IMR-90 (cell line): ENCODE data around the gene GRK5. TPM values are rescaled to one million over a fixed set of nuclear protein-coding genes. Genes with fewer than 3 reads are reported as not detected.

ENCODE experiments used
- ATAC-seq: fragments of 200-7000 bp; cut with Tn5 transposase; 2 replicates; pipeline ENCODE4 v1.9.1; 2020; ENCODE audit warnings: low read depth, mild to moderate bottlenecking, moderate library complexity
- BruUV-seq: library from RNA; stranded (reverse); fragments of 400-500 nt; replicated peaks from 2 replicates; lab custom pipeline; 2021; lab: Mats Ljungman, UMichigan
- CTCF ChIA-PET: fragments of 300-600 bp; formaldehyde crosslinking; extraction: SDS; loops from one replicate; lab custom pipeline; 2021; ENCODE audit warnings: antibody characterized with exemption; lab: Yijun Ruan, JAX
- POLR2A ChIA-PET: fragments of 300-600 bp; sonication (Branson Sonifier 250); formaldehyde crosslinking; loops from one replicate; lab custom pipeline; 2022; ENCODE audit warnings: antibody characterized with exemption; ENCODE audit not compliant: unreplicated experiment; lab: Charles Lee
- DNase-seq: peaks from one replicate; pipeline ENCODE4 v3.0.0; 2013
- H2AFZ ChIP-seq: replicated peaks from 2 replicates; pipeline ENCODE3; 2013; ENCODE audit warnings: low read length, mild to moderate bottlenecking; ENCODE audit not compliant: poor library complexity
- H2AK5ac ChIP-seq: 2 replicates; pipeline ENCODE4 v1.6.1; 2013; ENCODE audit warnings: low read depth, low read length, inconsistent platforms
- H2AK9ac ChIP-seq: replicated peaks from 2 replicates; pipeline ENCODE3; 2013; ENCODE audit warnings: mild to moderate bottlenecking, low read depth, low read length, moderate library complexity; ENCODE audit not compliant: poor library complexity
- H2BK120ac ChIP-seq: 2 replicates; pipeline ENCODE4 v1.6.1; 2013; ENCODE audit warnings: low read depth, low read length, inconsistent platforms
- H2BK15ac ChIP-seq: 3 replicates; pipeline ENCODE4 v1.6.1; 2013; ENCODE audit warnings: low read depth, low read length, inconsistent platforms
- H2BK20ac ChIP-seq: 2 replicates; pipeline ENCODE4 v1.6.1; 2013; ENCODE audit warnings: low read depth, mild to moderate bottlenecking, inconsistent platforms, low read length, moderate library complexity
- H2BK5ac ChIP-seq: 2 replicates; pipeline ENCODE4 v1.6.1; 2013; ENCODE audit warnings: mild to moderate bottlenecking, low read depth, low read length, inconsistent platforms; ENCODE audit not compliant: poor library complexity, severe bottlenecking
- H3K14ac ChIP-seq: replicated peaks from 2 replicates; pipeline ENCODE4 v1.6.1; 2013; ENCODE audit warnings: low read depth, low read length, inconsistent platforms
- H3K18ac ChIP-seq: 2 replicates; pipeline ENCODE4 v1.6.1; 2013; ENCODE audit warnings: low read depth, low read length, control low read depth
- H3K23ac ChIP-seq: 2 replicates; pipeline ENCODE4 v1.6.1; 2013; ENCODE audit warnings: low read depth, low read length, inconsistent platforms
- H3K27ac ChIP-seq: 2 replicates; pipeline ENCODE4 v1.5.1; 2013; ENCODE audit warnings: mild to moderate bottlenecking, control low read depth, low read length; ENCODE audit not compliant: insufficient read depth
- H3K27me3 ChIP-seq: 2 replicates; pipeline ENCODE4 v1.6.1; 2013; ENCODE audit warnings: low read length; ENCODE audit not compliant: control insufficient read depth, insufficient read depth
- H3K36me3 ChIP-seq: 2 replicates; pipeline ENCODE4 v1.6.1; 2013; ENCODE audit warnings: low read length, mixed read lengths; ENCODE audit not compliant: control insufficient read depth, insufficient read depth
- H3K4ac ChIP-seq: 2 replicates; pipeline ENCODE4 v1.6.1; 2013; ENCODE audit warnings: low read depth, low read length, inconsistent platforms
- H3K4me1 ChIP-seq: 2 replicates; pipeline ENCODE4 v1.6.1; 2013; ENCODE audit warnings: low read length, mixed read lengths; ENCODE audit not compliant: control insufficient read depth, insufficient read depth
- H3K4me2 ChIP-seq: 2 replicates; pipeline ENCODE4 v1.6.1; 2013; ENCODE audit warnings: low read depth, mild to moderate bottlenecking, control low read depth, low read length, moderate library complexity
- H3K4me3 ChIP-seq: 2 replicates; pipeline ENCODE4 v1.5.1; 2013; ENCODE audit warnings: low read depth, mild to moderate bottlenecking, control low read depth, low read length, moderate library complexity; ENCODE audit not compliant: insufficient read depth
- H3K56ac ChIP-seq: 2 replicates; pipeline ENCODE4 v1.6.1; 2013; ENCODE audit warnings: low read length, inconsistent platforms; ENCODE audit not compliant: insufficient read depth; ENCODE audit errors: extremely low read depth
- H3K79me1 ChIP-seq, 2 experiments: 2 replicates each; pipeline ENCODE4 v1.6.1; 2013; ENCODE audit warnings: low read length in 2 of 2, inconsistent platforms in 1 of 2, low read depth in 1 of 2
- H3K9ac ChIP-seq: 2 replicates; pipeline ENCODE4 v1.6.1; 2013; ENCODE audit warnings: low read depth, low read length, control low read depth
- H3K9me1 ChIP-seq: 2 replicates; pipeline ENCODE4 v1.6.1; 2013; ENCODE audit warnings: low read length, inconsistent platforms; ENCODE audit not compliant: insufficient read depth
- H3K9me3 ChIP-seq: 2 replicates; pipeline ENCODE4 v1.6.1; 2013; ENCODE audit warnings: low read length; ENCODE audit not compliant: control insufficient read depth, insufficient read depth
- H4K20me1 ChIP-seq: 2 replicates; pipeline ENCODE4 v1.6.1; 2013; ENCODE audit warnings: low read length, inconsistent platforms; ENCODE audit not compliant: insufficient read depth
- H4K5ac ChIP-seq: 2 replicates; pipeline ENCODE4 v1.6.1; 2013; ENCODE audit warnings: mild to moderate bottlenecking, low read depth, low read length, control low read depth
- H4K8ac ChIP-seq, 2 experiments: 2 replicates each; pipeline ENCODE4 v1.6.1; 2013; ENCODE audit warnings: low read depth in 2 of 2, low read length in 2 of 2, control low read depth in 1 of 2, inconsistent platforms in 1 of 2
- H4K91ac ChIP-seq: 2 replicates; pipeline ENCODE4 v1.6.1; 2013; ENCODE audit warnings: low read depth, low read length, inconsistent platforms; ENCODE audit not compliant: insufficient read depth
- BHLHE40 ChIP-seq: fragments of 150-350 bp; IDR thresholded peaks from 2 replicates; pipeline ENCODE4 v1.6.1; 2016; ENCODE audit warnings: mild to moderate bottlenecking, low read depth, low read length
- CHD1 ChIP-seq: IDR thresholded peaks from 2 replicates; pipeline ENCODE4 v1.6.1; 2012; ENCODE audit warnings: low read depth, low read length, improper control_type of control experiment
- ELK1 ChIP-seq: fragments of 150-350 bp; IDR thresholded peaks from 2 replicates; pipeline ENCODE4 v1.6.1; 2016; ENCODE audit warnings: low read depth, mild to moderate bottlenecking, low read length, moderate library complexity, borderline replicate concordance
- FOS ChIP-seq: fragments of 150-350 bp; IDR thresholded peaks from 2 replicates; pipeline ENCODE4 v1.6.1; 2016; ENCODE audit warnings: low read depth, low read length
- MAFK ChIP-seq: IDR thresholded peaks from 2 replicates; pipeline ENCODE4 v1.6.1; 2012; ENCODE audit warnings: low read depth, low read length, improper control_type of control experiment
- MAZ ChIP-seq: IDR thresholded peaks from 2 replicates; pipeline ENCODE4 v1.6.1; 2012; ENCODE audit warnings: low read depth, mild to moderate bottlenecking, low read length, improper control_type of control experiment, moderate library complexity, borderline replicate concordance
- MXI1 ChIP-seq: IDR thresholded peaks from 2 replicates; pipeline ENCODE4 v1.6.1; 2012; ENCODE audit warnings: low read depth, mild to moderate bottlenecking, low read length, moderate library complexity, borderline replicate concordance
- NFE2L2 ChIP-seq: fragments of 150-350 bp; IDR thresholded peaks from 2 replicates; pipeline ENCODE4 v1.6.1; 2016; ENCODE audit warnings: low read depth, mild to moderate bottlenecking, low read length
- POLR2A ChIP-seq: IDR thresholded peaks from 2 replicates; pipeline ENCODE4 v1.6.1; 2012; ENCODE audit warnings: mild to moderate bottlenecking, low read depth, low read length
- RAD21 ChIP-seq: IDR thresholded peaks from 2 replicates; pipeline ENCODE4 v1.6.1; 2012; ENCODE audit warnings: low read length, improper control_type of control experiment
- RCOR1 ChIP-seq: IDR thresholded peaks from 2 replicates; pipeline ENCODE4 v1.6.1; 2012; ENCODE audit warnings: mild to moderate bottlenecking, low read length, improper control_type of control experiment; ENCODE audit not compliant: insufficient replicate concordance
- RFX5 ChIP-seq: IDR thresholded peaks from 2 replicates; pipeline ENCODE4 v1.8.0; 2012; ENCODE audit warnings: low read depth, mild to moderate bottlenecking, low read length, moderate library complexity
- SMC3 ChIP-seq: fragments of 150-350 bp; IDR thresholded peaks from 2 replicates; pipeline ENCODE4 v1.6.1; 2016; ENCODE audit warnings: low read depth, mild to moderate bottlenecking, antibody characterized with exemption, low read length, moderate library complexity
- USF2 ChIP-seq: fragments of 150-350 bp; IDR thresholded peaks from 2 replicates; pipeline ENCODE4 v1.6.1; 2017; ENCODE audit warnings: mild to moderate bottlenecking, antibody characterized with exemption, low read length, low read depth
- WGBS, 2 experiments: methylation state at CpG; one replicate each; pipeline versions ENCODE4 v1.1.5 to v1.1.7; 2013; ENCODE audit warnings: missing lambda C conversion rate in 2 of 2; ENCODE audit not compliant: insufficient read length in 1 of 2; ENCODE audit errors: extremely low coverage in 2 of 2; 5-methylcytosine and 5-hydroxymethylcytosine counted together
- dilution Hi-C: fragments of 300-500 bp; cut with HindIII; formaldehyde crosslinking; loops from one replicate; pipeline ENCODE4 v1.14.3; 2018; ENCODE audit warnings: low sequenced_read_pairs; ENCODE audit not compliant: unreplicated experiment
- in situ Hi-C: fragments of 300-500 bp; cut with MboI; formaldehyde crosslinking; loops from 3 replicates; pipeline ENCODE4 v1.14.3; 2019; ENCODE audit warnings: low sequenced_read_pairs, inconsistent platforms, mixed read lengths
- intact Hi-C: fragments of 100-400 bp; cut with micrococcal nuclease; formaldehyde crosslinking; loops from 2 replicates; pipeline ENCODE4 v1.10.0; 2022
- polyA plus RNA-seq, 3 experiments: library from polyadenylated mRNA; depleted of rRNA; stranded (reverse); fragments of >200 nt; gene quantifications; 2 replicates each; pipeline ENCODE4 v1.2.3, GENCODE V29; 2012; ENCODE audit warnings: low replicate concordance in 1 of 3
- total RNA-seq: library from RNA; depleted of rRNA; stranded (reverse); fragments of >200 nt; gene quantifications from 2 replicates; pipeline ENCODE4 v1.2.3, GENCODE V29; 2012
- TF ChIP-seq, protein P1 (sequence below): conservative IDR thresholded peaks from 2 replicates; pipeline ENCODE4 v1.5.1; 2012; ENCODE audit warnings: mild to moderate bottlenecking, low read depth, low read length, improper control_type of control experiment

GRK5 gene
- total and polyA plus RNA-seq, 2 of the 4 experiments (the other 2 are of a cell fraction) = 12.9 to 16.3 TPM

DNA sequence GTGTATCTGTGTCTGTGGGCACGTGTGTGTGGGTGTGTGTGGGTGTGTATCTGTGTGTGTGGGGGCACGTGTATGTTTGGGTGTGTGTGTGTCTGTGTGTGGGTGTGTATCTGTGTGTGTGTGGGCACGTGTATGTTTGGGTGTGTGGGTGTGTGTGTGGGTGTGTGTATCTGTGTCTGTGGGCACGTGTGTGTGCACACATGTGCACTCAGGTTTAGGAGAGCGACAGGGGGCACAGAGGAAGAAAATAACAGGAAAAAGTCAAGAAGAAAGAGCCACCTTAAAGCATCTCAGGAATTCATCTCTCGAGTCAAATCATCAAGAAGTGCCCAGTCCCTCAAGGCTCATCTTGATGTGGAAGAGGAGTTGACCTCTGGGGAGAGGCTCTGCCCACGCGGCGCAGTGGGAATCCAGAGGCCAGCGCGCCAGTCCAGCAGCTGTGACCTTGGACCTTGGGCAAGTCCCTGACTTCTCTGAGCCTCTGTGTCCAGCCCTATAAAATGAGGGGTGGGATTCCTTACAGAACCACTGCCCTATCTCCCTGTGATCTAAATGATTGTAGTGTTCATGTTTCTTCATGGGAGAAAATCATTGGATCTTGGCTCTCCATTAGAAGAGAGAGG lies 187.4 kb downstream of the GRK5 start:
- H3K4me1 ChIP-seq = peaks cover 21% of the 10 kb centered on the region
- ChIA-PET CTCF (no interaction called here), POLR2A (no interaction called here)
- H3K9me3 ChIP-seq = no peaks in the 10 kb centered on the region
- peak overlapping the region; percentile 64 for H4K5ac ChIP-seq
- WGBS, 2 experiments = 100% methylated on average over 1 of the region's 11 CpGs; no CpG with 5 or more reads in 1 of the 2 experiments
- H3K4me2 ChIP-seq = no peak overlapping the region
- in situ Hi-C loops = no loop called here
- intact Hi-C loops = no loop called here
- peak overlapping the region; percentile 49; the same call in 1 of the 2 replicates for H4K91ac ChIP-seq
- H3K4me3 ChIP-seq = no peak overlapping the region
- no peak overlapping the region for H2AFZ ChIP-seq
- dilution Hi-C loops = no loop called here
- H2AK5ac ChIP-seq = peak overlapping the region; percentile 80
- peaks cover 27 to 61% of the 10 kb centered on the region in 2 experiments for H3K79me1 ChIP-seq
- ATAC-seq (no peak), DNase-seq (no peak)
- no peak overlapping the region for H3K56ac ChIP-seq
- peak overlapping the region; percentile 64 for H3K27ac ChIP-seq
- H2BK120ac ChIP-seq = peak overlapping the region; percentile 39
- peaks cover 5% of the 10 kb centered on the region; the same call in 1 of the 2 replicates for H4K20me1 ChIP-seq
- H2BK5ac ChIP-seq = no peak overlapping the region
- no peak overlapping the region for H3K14ac ChIP-seq
- no peaks in the 10 kb centered on the region for H3K27me3 ChIP-seq
- peak overlapping the region; percentile 5; the same call in 1 of the 3 replicates for H2BK15ac ChIP-seq
- H3K9ac ChIP-seq = no peak overlapping the region
- H3K4ac ChIP-seq = peak overlapping the region; percentile 69
- no peak overlapping the region for H2AK9ac ChIP-seq
- H3K23ac ChIP-seq = peak overlapping the region; percentile 4; the same call in 1 of the 2 replicates
- H4K8ac ChIP-seq = peak overlapping the region in 1 of 2 experiments; percentile 44; a peak in 1 of 4 replicates
- no TSS peak for BruUV-seq
- H3K36me3 ChIP-seq = peaks cover 48% of the 10 kb centered on the region
- H3K9me1 ChIP-seq = peaks cover 25% of the 10 kb centered on the region
- peak overlapping the region; percentile 38; the same call in 1 of the 2 replicates for H2BK20ac ChIP-seq
- peak overlapping the region; percentile 54; the same call in 1 of the 2 replicates for H3K18ac ChIP-seq
- no peak for TF ChIP-seq MAFK
- no peak for TF ChIP-seq RFX5
- no peak for TF ChIP-seq CHD1
- TF ChIP-seq ELK1 = no peak
- TF ChIP-seq, protein P1, sequence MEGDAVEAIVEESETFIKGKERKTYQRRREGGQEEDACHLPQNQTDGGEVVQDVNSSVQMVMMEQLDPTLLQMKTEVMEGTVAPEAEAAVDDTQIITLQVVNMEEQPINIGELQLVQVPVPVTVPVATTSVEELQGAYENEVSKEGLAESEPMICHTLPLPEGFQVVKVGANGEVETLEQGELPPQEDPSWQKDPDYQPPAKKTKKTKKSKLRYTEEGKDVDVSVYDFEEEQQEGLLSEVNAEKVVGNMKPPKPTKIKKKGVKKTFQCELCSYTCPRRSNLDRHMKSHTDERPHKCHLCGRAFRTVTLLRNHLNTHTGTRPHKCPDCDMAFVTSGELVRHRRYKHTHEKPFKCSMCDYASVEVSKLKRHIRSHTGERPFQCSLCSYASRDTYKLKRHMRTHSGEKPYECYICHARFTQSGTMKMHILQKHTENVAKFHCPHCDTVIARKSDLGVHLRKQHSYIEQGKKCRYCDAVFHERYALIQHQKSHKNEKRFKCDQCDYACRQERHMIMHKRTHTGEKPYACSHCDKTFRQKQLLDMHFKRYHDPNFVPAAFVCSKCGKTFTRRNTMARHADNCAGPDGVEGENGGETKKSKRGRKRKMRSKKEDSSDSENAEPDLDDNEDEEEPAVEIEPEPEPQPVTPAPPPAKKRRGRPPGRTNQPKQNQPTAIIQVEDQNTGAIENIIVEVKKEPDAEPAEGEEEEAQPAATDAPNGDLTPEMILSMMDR = no peak
- TF ChIP-seq RCOR1 = no peak
- TF ChIP-seq MAZ = no peak
- TF ChIP-seq USF2 = no peak
- TF ChIP-seq SMC3 = no peak
- TF ChIP-seq NFE2L2 = no peak
- no peak for TF ChIP-seq POLR2A
- no peak for TF ChIP-seq RAD21
- TF ChIP-seq BHLHE40 = no peak
- no peak for TF ChIP-seq MXI1
- TF ChIP-seq FOS = no peak
